K562 (cell line): ENCODE data around the gene SIRT4. TPM values are rescaled to one million over a fixed set of nuclear protein-coding genes. Genes with fewer than 3 reads are reported as not detected.

Experiments
- BCL6 ChIP-seq: fragments of 250-450 bp; sonication (Bioruptor Pico); IDR thresholded peaks from 2 replicates; pipeline ENCODE4 v1.4.0; 2020
- CSDE1 ChIP-seq, 2 experiments: fragments of 450-650 bp; IDR thresholded peaks; 2 replicates each; pipeline ENCODE4 v1.6.1; 2016; ENCODE audit warnings: mild to moderate bottlenecking in 1 of 2
- ETS2 ChIP-seq: IDR thresholded peaks from 2 replicates; pipeline ENCODE4 v1.6.1; 2016; ENCODE audit warnings: borderline replicate concordance, missing genetic modification characterization, mild to moderate bottlenecking, moderate library complexity, missing compliant biosample characterization; ENCODE audit not compliant: poor library complexity, severe bottlenecking
- HES1 ChIP-seq: fragments of 450-650 bp; IDR thresholded peaks from 2 replicates; pipeline ENCODE4 v1.6.1; 2016; ENCODE audit warnings: low read depth, mild to moderate bottlenecking, moderate library complexity
- HMG20B ChIP-seq: fragments of 250-450 bp; sonication (Bioruptor Pico); IDR thresholded peaks from 2 replicates; pipeline ENCODE4 v1.5.0; 2021; ENCODE audit warnings: mild to moderate bottlenecking
- KAT2B ChIP-seq: IDR thresholded peaks from one replicate; pipeline ENCODE4 v1.6.1; 2012; ENCODE audit warnings: low read depth, mild to moderate bottlenecking, control low read depth, inconsistent platforms, low read length, moderate library complexity
- MAFF ChIP-seq: IDR thresholded peaks from 2 replicates; pipeline ENCODE4 v1.6.1; 2012; ENCODE audit warnings: low read length, improper control_type of control experiment
- MAZ ChIP-seq, 2 experiments: fragments of 450-650 bp in 1 of 2; sonication (generic) in 1 of 2; formaldehyde crosslinking; IDR thresholded peaks in 1 of 2; conservative IDR thresholded peaks in 1 of 2; 2 replicates each; pipeline versions ENCODE4 v1.4.0 to v1.5.0; 2020; ENCODE audit warnings: mild to moderate bottlenecking in 1 of 2, missing genetic modification reagents in 1 of 2
- MTA3 ChIP-seq: fragments of 450-650 bp; formaldehyde crosslinking; IDR thresholded peaks from 2 replicates; pipeline ENCODE4 v1.6.1; 2017; ENCODE audit warnings: mild to moderate bottlenecking, borderline replicate concordance
- NEUROD1 ChIP-seq: fragments of 150-350 bp; IDR thresholded peaks from 2 replicates; pipeline ENCODE4 v1.6.1; 2014; ENCODE audit warnings: borderline replicate concordance, low read length, low read depth; ENCODE audit not compliant: partially characterized antibody
- NFXL1 ChIP-seq: fragments of 450-650 bp; formaldehyde crosslinking; IDR thresholded peaks from 2 replicates; pipeline ENCODE4 v1.4.0; 2021; ENCODE audit warnings: mild to moderate bottlenecking
- NUFIP1 ChIP-seq: fragments of 450-650 bp; IDR thresholded peaks from 2 replicates; pipeline ENCODE4 v1.6.1; 2018; ENCODE audit not compliant: partially characterized antibody
- SAP30 ChIP-seq: fragments of 200-600 bp; sonication (generic); IDR thresholded peaks from 2 replicates; pipeline ENCODE4 v1.6.1; 2012; ENCODE audit warnings: borderline replicate concordance, low read depth, mild to moderate bottlenecking, moderate library complexity, low read length, control low read depth, inconsistent platforms; ENCODE audit not compliant: insufficient read depth, poor library complexity, severe bottlenecking
- TAF15 ChIP-seq: fragments of 200-400 bp; formaldehyde crosslinking; IDR thresholded peaks from 2 replicates; pipeline ENCODE4 v1.6.1; 2017; ENCODE audit warnings: mild to moderate bottlenecking, low read depth, low read length, moderate library complexity
- XRCC5 ChIP-seq: fragments of 200-400 bp; formaldehyde crosslinking; IDR thresholded peaks from 2 replicates; pipeline ENCODE4 v1.6.1; 2017; ENCODE audit warnings: low read depth, mild to moderate bottlenecking, low read length
- ZBTB7A ChIP-seq: IDR thresholded peaks from 2 replicates; pipeline ENCODE4 v1.6.1; 2011; ENCODE audit warnings: low read depth, mild to moderate bottlenecking, low read length, moderate library complexity, borderline replicate concordance; ENCODE audit not compliant: control insufficient read depth
- ZNF583 ChIP-seq: fragments of 250-450 bp; sonication (Bioruptor Pico); IDR thresholded peaks from 2 replicates; pipeline ENCODE4 v1.4.0; 2020
- ZNF764 ChIP-seq: fragments of 250-450 bp; sonication (Bioruptor Pico); IDR thresholded peaks from 2 replicates; pipeline ENCODE4 v1.4.0; 2020; ENCODE audit warnings: low read depth, mild to moderate bottlenecking, moderate library complexity
- polyA plus RNA-seq, 8 experiments: library from polyadenylated mRNA; depleted of rRNA in 4 of 8; stranded (reverse) in 5 of 8; unstranded in 3 of 8; fragments of >200 nt; fragmentation: Nextera tagmentation in 2 of 8; fragmentation: Illumina TruSeq in 1 of 8; extraction: Ambion mirVana in 2 of 8; extraction: Trizol in 1 of 8; gene quantifications; 2 replicates each; pipeline versions ENCODE4 v1.2.1 to v1.2.3, GENCODE V29; 2011 to 2014; ENCODE audit warnings: inconsistent platforms in 1 of 8, missing spikeins in 1 of 8
- total RNA-seq, 7 experiments: library from RNA; depleted of rRNA in 6 of 7; stranded (reverse); fragments of >200 nt in 6 of 7; fragmentation: Illumina TruSeq in 2 of 7; extraction: Trizol in 2 of 7; gene quantifications; 2 replicates each; pipeline versions ENCODE4 v1.2.1 to v1.2.3, GENCODE V29; 2011 to 2021; ENCODE audit warnings: low replicate concordance in 1 of 7
- TF ChIP-seq, protein P1 (sequence below), 2 experiments: fragments of 450-650 bp; IDR thresholded peaks; 2 replicates each; pipeline ENCODE4 v1.6.1; 2016; ENCODE audit warnings: mild to moderate bottlenecking in 2 of 2, borderline replicate concordance in 1 of 2, low read depth in 1 of 2, moderate library complexity in 1 of 2

Gene SIRT4
- total and polyA plus RNA-seq, 9 of the 15 experiments (the other 6 are each of a cell fraction or from before 2014, with no cell fraction given), result 0.86 to 5.2 (median 2.4) TPM

- TF ChIP-seq MAZ (CRISPR knock-in tag; conservative IDR thresholded peaks at IDR 0.05 in 1 of 2, IDR thresholded peaks at IDR 0.05 in 1 of 2), result peak in 1 of 2 experiments; percentile 29; a peak in 1 of 4 replicates
- peak in 1 of 2 experiments; percentile 41; a peak in 2 of 4 replicates for TF ChIP-seq CSDE1 (IDR thresholded peaks at IDR 0.05)
- TF ChIP-seq NUFIP1, result peak; percentile 94
- no peak for TF ChIP-seq HMG20B (CRISPR knock-in tag)
- peak; percentile 79 for TF ChIP-seq MTA3
- TF ChIP-seq BCL6 (CRISPR knock-in tag), result no peak
- no peak for TF ChIP-seq NEUROD1
- no peak for TF ChIP-seq ZNF583
- no peak for TF ChIP-seq HES1
- peak; percentile 87 for TF ChIP-seq XRCC5
- TF ChIP-seq, protein P1, sequence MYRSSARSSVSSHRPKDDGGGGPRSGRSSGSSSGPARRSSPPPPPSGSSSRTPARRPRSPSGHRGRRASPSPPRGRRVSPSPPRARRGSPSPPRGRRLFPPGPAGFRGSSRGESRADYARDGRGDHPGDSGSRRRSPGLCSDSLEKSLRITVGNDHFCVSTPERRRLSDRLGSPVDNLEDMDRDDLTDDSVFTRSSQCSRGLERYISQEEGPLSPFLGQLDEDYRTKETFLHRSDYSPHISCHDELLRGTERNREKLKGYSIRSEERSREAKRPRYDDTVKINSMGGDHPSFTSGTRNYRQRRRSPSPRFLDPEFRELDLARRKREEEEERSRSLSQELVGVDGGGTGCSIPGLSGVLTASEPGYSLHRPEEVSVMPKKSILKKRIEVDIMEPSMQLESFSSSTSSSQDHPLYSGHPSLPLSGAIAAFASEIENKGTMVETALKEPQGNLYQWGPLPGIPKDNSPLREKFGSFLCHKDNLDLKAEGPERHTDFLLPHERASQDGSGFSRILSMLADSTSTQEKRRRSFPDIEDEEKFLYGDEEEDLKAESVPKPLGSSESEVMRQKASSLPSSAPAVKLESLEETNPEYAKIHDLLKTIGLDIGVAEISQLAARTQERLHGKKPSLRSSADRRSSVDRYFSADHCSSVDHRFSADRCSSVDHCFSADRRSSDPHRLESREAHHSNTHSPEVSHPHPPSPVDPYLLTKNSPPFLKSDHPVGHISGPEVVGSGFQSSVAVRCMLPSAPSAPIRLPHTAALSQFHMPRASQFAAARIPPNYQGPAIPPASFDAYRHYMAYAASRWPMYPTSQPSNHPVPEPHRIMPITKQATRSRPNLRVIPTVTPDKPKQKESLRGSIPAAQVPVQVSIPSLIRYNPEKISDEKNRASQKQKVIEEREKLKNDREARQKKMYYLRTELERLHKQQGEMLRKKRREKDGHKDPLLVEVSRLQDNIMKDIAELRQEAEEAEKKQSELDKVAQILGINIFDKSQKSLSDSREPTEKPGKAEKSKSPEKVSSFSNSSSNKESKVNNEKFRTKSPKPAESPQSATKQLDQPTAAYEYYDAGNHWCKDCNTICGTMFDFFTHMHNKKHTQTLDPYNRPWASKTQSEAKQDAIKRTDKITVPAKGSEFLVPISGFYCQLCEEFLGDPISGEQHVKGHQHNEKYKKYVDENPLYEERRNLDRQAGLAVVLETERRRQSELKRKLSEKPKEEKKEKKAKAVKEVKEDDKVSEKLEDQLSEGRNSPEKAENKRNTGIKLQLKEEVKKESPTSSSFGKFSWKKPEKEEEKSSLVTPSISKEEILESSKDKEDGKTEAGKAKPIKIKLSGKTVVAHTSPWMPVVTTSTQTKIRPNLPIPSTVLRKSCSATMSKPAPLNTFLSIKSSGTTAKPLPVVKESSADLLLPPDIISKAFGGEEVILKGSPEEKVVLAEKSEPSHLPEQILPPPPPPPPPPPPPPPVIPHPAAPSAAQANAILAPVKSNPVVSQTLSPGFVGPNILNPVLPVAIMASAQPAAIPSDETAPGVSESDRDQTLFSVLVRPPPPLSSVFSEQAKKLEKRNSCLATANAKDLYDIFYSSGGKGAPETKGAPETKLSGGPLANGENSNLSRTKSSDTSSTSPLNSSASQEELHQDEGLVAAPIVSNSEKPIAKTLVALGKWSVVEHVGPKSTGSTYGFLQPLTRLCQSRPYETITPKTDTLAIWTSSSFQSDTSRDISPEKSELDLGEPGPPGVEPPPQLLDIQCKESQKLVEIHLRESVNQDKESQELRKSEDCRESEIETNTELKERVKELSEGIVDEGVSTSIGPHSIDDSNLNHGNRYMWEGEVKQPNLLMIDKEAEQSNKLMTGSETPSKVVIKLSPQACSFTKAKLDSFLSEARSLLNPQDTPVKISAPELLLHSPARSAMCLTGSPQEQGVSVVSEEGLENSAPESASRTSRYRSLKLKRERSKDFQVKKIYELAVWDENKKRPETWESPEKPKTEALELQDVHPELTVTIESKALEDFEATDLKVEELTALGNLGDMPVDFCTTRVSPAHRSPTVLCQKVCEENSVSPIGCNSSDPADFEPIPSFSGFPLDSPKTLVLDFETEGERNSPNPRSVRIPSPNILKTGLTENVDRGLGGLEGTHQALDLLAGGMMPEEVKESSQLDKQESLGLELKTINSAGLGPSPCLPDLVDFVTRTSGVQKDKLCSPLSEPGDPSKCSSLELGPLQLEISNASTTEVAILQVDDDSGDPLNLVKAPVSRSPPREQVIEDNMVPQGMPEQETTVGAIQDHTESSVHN (IDR thresholded peaks at IDR 0.05; ENCODE audit: borderline replicate concordance in 1 of 2, low read depth in 1 of 2), result peak in 1 of 2 experiments; percentile 91; a peak in 2 of 4 replicates
- no peak for TF ChIP-seq NFXL1 (CRISPR knock-in tag)
- TF ChIP-seq TAF15, result no peak
- TF ChIP-seq MAFF, result no peak
- no peak for TF ChIP-seq ZNF764 (CRISPR knock-in tag)
- no peak for TF ChIP-seq ETS2 (tag)
- TF ChIP-seq KAT2B, result no peak
- TF ChIP-seq ZBTB7A, result no peak
- TF ChIP-seq SAP30, result peak; percentile 69
These were observed at the start of gene SIRT4 (continued) for GRCh38 chr12:120301962-120302815.
